Uterus (tissue), 2 donors: Measurements from ENCODE around the gene SFXN1.

ENCODE experiments used
- CTCF ChIP-seq, 4 experiments: fragments of 200-600 bp in 2 of 4; fragments of 450-650 bp in 2 of 4; sonication (generic) in 2 of 4; IDR thresholded peaks; one replicate each; pipeline ENCODE4 v1.5.1; 2016 to 2019; ENCODE audit warnings: antibody characterized with exemption in 4 of 4, mild to moderate bottlenecking in 2 of 4, moderate library complexity in 1 of 4
- POLR2A ChIP-seq, 2 donors: fragments of 450-650 bp; IDR thresholded peaks; one replicate each; pipeline ENCODE4 v1.6.1; 2016; ENCODE audit warnings: antibody characterized with exemption in 2 of 2, mild to moderate bottlenecking in 1 of 2, moderate library complexity in 1 of 2

DNA sequence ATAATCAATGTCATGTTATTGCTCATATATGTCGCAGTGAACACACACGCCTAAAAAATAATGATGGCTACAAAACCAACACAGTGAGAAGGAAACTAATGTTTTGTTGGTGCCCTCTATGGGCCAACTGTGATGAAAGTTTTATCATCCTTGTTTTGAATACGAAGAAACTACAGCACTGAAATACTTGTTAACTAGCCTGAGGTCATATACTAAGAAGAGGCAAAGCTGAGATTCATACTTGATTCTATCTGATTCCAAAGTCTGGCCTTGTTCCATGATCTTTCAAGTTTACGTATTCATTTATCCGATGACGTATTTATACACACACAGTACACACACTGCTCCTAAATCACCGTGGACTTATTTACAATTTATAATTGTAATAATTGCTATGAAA, 18.2 kb upstream of the SFXN1 start:
- no peak for TF ChIP-seq POLR2A (IDR thresholded peaks at IDR 0.05)
- no peak for TF ChIP-seq CTCF (IDR thresholded peaks at IDR 0.05)
